LNCaP clone FGC (cell line): ENCODE measurements around the gene KLB.
"Not testable (repeated sequence)": the region's sequence is repeated elsewhere in the genome, so short reads cannot be mapped to it uniquely, and the experiment has no call there.

ENCODE experiments used
- DNase-seq: peaks from one replicate; pipeline ENCODE4 v3.0.0-alpha.2; 2011; ENCODE audit warnings: low read depth
- H3K4me3 ChIP-seq: 2 replicates; pipeline ENCODE4 v1.5.1; 2011; ENCODE audit warnings: mild to moderate bottlenecking, low read depth, low read length, control low read depth
- CTCF ChIP-seq: IDR thresholded peaks from 2 replicates; pipeline ENCODE4 v1.5.1; 2012; ENCODE audit warnings: mild to moderate bottlenecking; ENCODE audit not compliant: control insufficient read depth, insufficient read depth; ENCODE audit errors: extremely low read depth

KLB gene

GRCh38 chr4:39407584-39407885 is 805 bp downstream of the KLB start:
- DNase-seq: no peak
- TF ChIP-seq CTCF: no peak
- H3K4me3 ChIP-seq: no peak overlapping the region

- DNase-seq: no peak
Observed at GRCh38 chr4:39410415-39410814, 3.7 kb downstream of the KLB start.

GRCh38 chr4:39411561-39411960 is 4.8 kb downstream of the KLB start:
- not testable (repeated sequence) for H3K4me3 ChIP-seq, DNase-seq

More at GRCh38 chr4:39410415-39410814, 3.7 kb downstream of the KLB start:
- no peak for TF ChIP-seq CTCF
- H3K4me3 ChIP-seq: no peak overlapping the region

GRCh38 chr4:39415678-39416283 is 9.1 kb downstream of the KLB start:
- no peak for TF ChIP-seq CTCF
- DNase-seq: no peak

GRCh38 chr4:39422247-39422646 is 15.5 kb downstream of the KLB start:
- DNase-seq: no peak
- no peak overlapping the region for H3K4me3 ChIP-seq
- TF ChIP-seq CTCF: no peak

More at GRCh38 chr4:39415678-39416283, 9.1 kb downstream of the KLB start:
- no peak overlapping the region for H3K4me3 ChIP-seq

GRCh38 chr4:39425297-39425696 is 18.6 kb downstream of the KLB start:
- H3K4me3 ChIP-seq, DNase-seq: not testable (repeated sequence)

GRCh38 chr4:39426728-39427127 is 20.0 kb downstream of the KLB start:
- no peak for DNase-seq
- no peak overlapping the region for H3K4me3 ChIP-seq
- no peak for TF ChIP-seq CTCF

GRCh38 chr4:39427520-39428114 is 20.9 kb downstream of the KLB start:
- DNase-seq: no peak
- TF ChIP-seq CTCF: no peak
- no peak overlapping the region for H3K4me3 ChIP-seq
